Bronchial epithelial cell (primary cell): ENCODE measurements around the gene KIAA1210. TPM values are rescaled to one million over a fixed set of nuclear protein-coding genes. Genes with fewer than 3 reads are reported as not detected.
"Not testable (repeated sequence)": the region's sequence is repeated elsewhere in the genome, so short reads cannot be mapped to it uniquely, and the experiment has no call there.

Source experiments
- DNase-seq: peaks from one replicate; pipeline ENCODE4 v3.0.0-alpha.2; 2010; ENCODE audit warnings: low read depth
- FAIRE-seq: peaks from 2 replicates; lab custom pipeline; 2011; peaks lifted over from hg19 to GRCh38; lab: Jason Lieb, UNC
- H3K27me3 ChIP-seq: 2 replicates; pipeline ENCODE4 v1.5.1; 2011; ENCODE audit warnings: low read length; ENCODE audit not compliant: control insufficient read depth, insufficient read depth
- H3K36me3 ChIP-seq: 2 replicates; pipeline ENCODE4 v1.5.1; 2011; ENCODE audit warnings: low read length; ENCODE audit not compliant: control insufficient read depth, insufficient read depth
- H3K4me3 ChIP-seq: 2 replicates; pipeline ENCODE4 v1.5.1; 2011; ENCODE audit warnings: mild to moderate bottlenecking, low read depth, low read length, control low read depth
- CTCF ChIP-seq: IDR thresholded peaks from 2 replicates; pipeline ENCODE4 v1.5.1; 2011; ENCODE audit warnings: mild to moderate bottlenecking, moderate library complexity, low read length, control low read depth, inconsistent platforms; ENCODE audit not compliant: insufficient read depth, severe bottlenecking
- total RNA-seq: library from RNA; depleted of rRNA; stranded (reverse); fragments of >200 nt; gene quantifications from 2 replicates; pipeline ENCODE4 v1.2.1, GENCODE V29; 2014

KIAA1210 gene
- total RNA-seq, 1 donor from 2014 or later = not detected

GRCh38 chrX:119042996-119043395 is 84.6 kb downstream of the KIAA1210 start:
- DNase-seq = no peak
- H3K36me3 ChIP-seq = no peaks in the 10 kb centered on the region
- no peak for TF ChIP-seq CTCF
- no peak for FAIRE-seq
- H3K4me3 ChIP-seq = no peak overlapping the region
- H3K27me3 ChIP-seq = no peaks in the 10 kb centered on the region

- FAIRE-seq (no peak), DNase-seq (no peak)
- H3K4me3 ChIP-seq = no peak overlapping the region
- TF ChIP-seq CTCF = no peak
- H3K27me3 ChIP-seq = no peaks in the 10 kb centered on the region
- H3K36me3 ChIP-seq = no peaks in the 10 kb centered on the region
Observed at GRCh38 chrX:119042040-119042439, 85.6 kb downstream of the KIAA1210 start.

GRCh38 chrX:119041175-119041574 is 86.4 kb downstream of the KIAA1210 start:
- no peak for FAIRE-seq
- TF ChIP-seq CTCF = no peak
- Histone ChIP-seq H3K4me3 (no peak overlapping the region), H3K27me3 (no peaks in the 10 kb centered on the region), H3K36me3 (no peaks in the 10 kb centered on the region)
- DNase-seq = peak; percentile 54

GRCh38 chrX:119040432-119040831 is 87.2 kb downstream of the KIAA1210 start:
- Histone ChIP-seq H3K36me3 (no peaks in the 10 kb centered on the region), H3K27me3 (no peaks in the 10 kb centered on the region), H3K4me3 (no peak overlapping the region)
- no peak for TF ChIP-seq CTCF
- DNase-seq (no peak), FAIRE-seq (no peak)

- no peak overlapping the region for H3K4me3 ChIP-seq
- no peak for TF ChIP-seq CTCF
- peak; percentile 23 for DNase-seq
- no peak for FAIRE-seq
- no peaks in the 10 kb centered on the region for H3K27me3 ChIP-seq
- H3K36me3 ChIP-seq = no peaks in the 10 kb centered on the region
Observed at GRCh38 chrX:119036107-119037029, 91.2 kb downstream of the KIAA1210 start.

- Histone ChIP-seq H3K36me3 (no peaks in the 10 kb centered on the region), H3K4me3 (no peak overlapping the region), H3K27me3 (no peaks in the 10 kb centered on the region)
- no peak for TF ChIP-seq CTCF
- FAIRE-seq = no peak
- no peak for DNase-seq
Observed at GRCh38 chrX:119030990-119031389, 96.6 kb downstream of the KIAA1210 start.

- not testable (repeated sequence) for DNase-seq, H3K27me3 ChIP-seq, H3K4me3 ChIP-seq, H3K36me3 ChIP-seq, FAIRE-seq
Observed at GRCh38 chrX:119029656-119030055, 98.0 kb downstream of the KIAA1210 start.
